ENCODE data around the gene OBSCN.
"Not testable (repeated sequence)": the region's sequence is repeated elsewhere in the genome, so short reads cannot be mapped to it uniquely, and the experiment has no call there.

Gene OBSCN

DNA sequence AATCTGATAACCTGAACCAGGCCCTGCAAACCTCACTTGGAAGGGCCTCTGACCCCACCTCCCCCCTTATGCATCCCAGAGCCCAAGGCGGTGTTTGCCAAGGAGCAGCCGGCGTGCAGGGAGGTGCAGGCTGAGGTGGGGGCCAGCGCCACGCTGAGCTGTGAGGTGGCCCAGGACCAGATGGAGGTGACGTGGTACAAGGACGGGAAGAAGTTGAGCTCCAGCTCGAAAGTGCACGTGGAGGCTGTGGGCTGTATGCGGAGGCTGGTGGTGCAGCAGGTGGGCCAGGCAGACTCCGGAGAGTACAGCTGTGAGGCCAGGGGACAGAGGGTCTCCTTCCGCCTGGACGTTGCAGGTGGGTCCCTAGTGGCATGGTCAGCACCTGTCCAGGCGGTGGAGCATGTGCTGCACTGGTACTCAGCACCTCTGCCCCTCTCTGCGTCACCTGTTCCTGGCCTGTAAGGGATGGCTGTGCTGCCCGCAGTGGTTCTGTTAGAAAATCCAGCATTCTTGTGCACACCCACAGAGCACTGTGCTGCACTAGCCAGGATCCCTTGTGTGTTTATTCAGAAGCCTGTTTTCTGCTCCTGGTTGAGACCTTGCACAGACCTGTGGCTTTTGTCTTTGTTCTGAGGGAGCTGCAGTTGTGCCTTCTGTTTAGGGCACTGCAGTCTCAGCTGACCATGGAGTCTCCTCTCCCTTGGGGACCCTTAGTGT, 11.6 kb downstream of the OBSCN start:
- DNase-seq (ENCODE audit: extremely low read depth, low read depth): no peak
- TF ChIP-seq, protein P1, sequence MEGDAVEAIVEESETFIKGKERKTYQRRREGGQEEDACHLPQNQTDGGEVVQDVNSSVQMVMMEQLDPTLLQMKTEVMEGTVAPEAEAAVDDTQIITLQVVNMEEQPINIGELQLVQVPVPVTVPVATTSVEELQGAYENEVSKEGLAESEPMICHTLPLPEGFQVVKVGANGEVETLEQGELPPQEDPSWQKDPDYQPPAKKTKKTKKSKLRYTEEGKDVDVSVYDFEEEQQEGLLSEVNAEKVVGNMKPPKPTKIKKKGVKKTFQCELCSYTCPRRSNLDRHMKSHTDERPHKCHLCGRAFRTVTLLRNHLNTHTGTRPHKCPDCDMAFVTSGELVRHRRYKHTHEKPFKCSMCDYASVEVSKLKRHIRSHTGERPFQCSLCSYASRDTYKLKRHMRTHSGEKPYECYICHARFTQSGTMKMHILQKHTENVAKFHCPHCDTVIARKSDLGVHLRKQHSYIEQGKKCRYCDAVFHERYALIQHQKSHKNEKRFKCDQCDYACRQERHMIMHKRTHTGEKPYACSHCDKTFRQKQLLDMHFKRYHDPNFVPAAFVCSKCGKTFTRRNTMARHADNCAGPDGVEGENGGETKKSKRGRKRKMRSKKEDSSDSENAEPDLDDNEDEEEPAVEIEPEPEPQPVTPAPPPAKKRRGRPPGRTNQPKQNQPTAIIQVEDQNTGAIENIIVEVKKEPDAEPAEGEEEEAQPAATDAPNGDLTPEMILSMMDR (IDR thresholded peaks at IDR 0.05; ENCODE audit: low read depth, low read length): no peak

DNA sequence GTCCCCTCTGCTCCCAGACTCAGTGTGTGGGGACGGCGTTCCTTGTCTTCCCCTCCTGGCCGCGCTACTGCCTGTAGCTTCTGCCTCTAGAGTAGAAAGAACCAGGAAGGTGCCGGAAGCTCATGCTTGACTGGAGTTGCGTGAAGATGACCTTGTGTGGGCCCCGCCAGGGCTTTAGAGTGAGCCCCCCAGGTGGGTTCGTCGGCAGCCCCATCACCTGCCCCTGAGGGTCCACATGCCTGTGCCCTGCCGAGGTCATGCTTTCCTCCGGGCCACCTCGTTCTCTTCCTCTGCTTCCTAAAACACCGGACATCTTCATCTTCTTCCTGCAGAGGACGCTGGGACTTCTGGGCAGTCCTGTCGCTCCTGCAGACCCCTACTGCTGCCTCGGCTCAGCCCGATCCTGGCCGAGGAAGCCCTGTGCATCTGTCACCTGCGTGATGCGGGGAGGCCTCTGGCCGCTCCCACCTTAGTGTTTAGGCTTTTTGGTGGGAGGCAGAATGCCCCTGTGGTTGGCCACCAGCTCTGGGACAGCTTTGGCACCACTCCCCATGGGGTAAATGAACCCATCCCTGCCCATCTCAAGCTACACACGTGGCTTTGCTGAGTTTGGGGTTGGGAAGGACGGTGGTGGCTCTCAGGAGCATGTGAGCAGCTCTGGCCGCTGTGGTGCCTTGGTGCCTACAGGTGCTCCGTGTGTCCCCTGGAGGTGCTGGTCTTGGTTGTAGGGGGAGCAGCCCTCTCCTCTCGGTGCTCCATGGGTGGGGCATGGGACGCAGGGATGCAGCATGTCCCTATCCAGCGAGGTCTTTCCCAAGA, 12.3 kb downstream of the OBSCN start:
- DNase-seq (ENCODE audit: extremely low read depth, low read depth): no peak
- TF ChIP-seq, protein P1 (IDR thresholded peaks at IDR 0.05; ENCODE audit: low read depth, low read length): no peak

DNA sequence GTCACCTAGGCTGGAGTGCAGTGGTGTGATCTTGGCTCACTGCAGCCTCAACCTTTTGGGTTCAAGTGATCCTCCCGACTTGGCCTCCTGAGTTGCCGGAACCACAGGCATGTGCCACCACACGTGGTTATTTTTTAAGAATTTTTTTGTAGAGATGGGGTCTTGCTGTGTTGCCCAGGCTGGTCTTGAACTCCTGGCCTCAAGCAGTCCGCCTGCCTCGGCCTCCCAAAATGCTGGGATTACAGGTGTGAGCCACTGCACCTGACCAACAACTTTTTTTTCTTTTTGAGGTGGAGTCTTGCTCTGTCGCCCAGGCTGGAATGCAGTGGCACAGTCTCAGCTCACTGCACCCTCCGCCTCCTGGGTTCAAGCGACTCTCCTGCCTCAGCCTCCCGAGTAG, 13.3 kb downstream of the OBSCN start:
- not testable (repeated sequence) for DNase-seq (ENCODE audit: extremely low read depth, low read depth)

DNA sequence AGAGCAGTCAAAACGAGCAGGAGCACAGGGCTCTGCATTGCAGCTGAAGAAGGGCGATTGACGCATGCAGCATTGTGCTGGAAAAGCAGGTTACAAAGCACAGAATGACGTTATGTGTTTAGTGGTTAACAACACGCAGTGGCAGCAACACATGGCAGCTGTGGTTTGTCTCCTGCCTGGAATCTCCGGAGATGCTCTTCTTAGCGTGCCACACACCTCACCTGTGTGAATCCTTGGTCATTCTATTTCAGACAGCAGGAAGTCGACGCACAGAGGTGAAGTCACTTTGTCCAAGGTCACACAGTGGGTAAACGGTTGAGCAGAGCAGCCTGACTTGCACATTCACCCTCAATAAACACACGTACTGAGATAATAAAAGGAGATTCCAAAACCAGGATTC, 14.7 kb downstream of the OBSCN start:
- no peak for DNase-seq (ENCODE audit: extremely low read depth, low read depth)
- TF ChIP-seq, protein P1 (IDR thresholded peaks at IDR 0.05; ENCODE audit: low read depth, low read length): no peak

DNA sequence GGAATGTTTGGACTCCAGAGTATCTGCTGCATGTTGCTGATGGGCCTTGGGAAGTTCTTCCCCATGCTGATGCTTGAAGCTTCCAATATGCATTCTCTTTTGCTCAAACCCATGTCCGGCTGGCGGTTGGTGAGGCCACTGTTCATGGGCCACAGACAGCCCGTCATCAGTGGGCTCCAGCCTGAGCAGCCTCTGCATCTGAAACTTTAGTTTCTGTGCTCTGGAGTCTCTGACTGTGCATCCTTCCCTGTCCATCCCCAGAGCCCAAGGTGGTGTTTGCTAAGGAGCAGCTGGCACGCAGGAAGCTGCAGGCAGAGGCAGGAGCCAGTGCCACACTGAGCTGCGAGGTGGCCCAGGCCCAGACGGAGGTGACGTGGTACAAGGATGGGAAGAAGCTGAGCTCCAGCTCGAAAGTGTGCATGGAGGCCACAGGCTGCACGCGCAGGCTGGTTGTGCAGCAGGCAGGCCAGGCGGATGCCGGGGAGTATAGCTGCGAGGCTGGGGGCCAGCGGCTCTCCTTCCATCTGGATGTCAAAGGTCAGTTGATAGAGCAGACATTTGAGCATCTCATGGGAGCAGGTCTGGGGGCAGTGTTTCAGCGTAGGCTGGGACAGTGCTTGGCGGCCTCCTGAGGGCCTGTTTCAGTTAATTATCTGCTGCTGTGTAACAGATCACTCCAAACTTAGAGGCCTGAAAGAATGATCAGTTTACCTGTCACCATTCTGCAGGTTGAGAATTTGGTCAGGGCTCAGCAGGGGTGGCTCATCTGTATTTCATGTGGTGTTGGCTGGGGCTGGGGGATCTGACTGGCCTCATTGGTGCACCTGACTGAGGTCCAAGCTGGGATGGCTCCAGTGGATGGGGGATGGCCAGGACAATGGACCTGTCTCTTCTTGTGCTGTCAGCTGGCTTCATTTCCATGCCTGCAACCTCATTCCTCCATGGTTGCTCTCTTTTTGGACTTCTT, 16.6 kb downstream of the OBSCN start:
- no peak for DNase-seq (ENCODE audit: extremely low read depth, low read depth)
- TF ChIP-seq, protein P1 (IDR thresholded peaks at IDR 0.05; ENCODE audit: low read depth, low read length): no peak

DNA sequence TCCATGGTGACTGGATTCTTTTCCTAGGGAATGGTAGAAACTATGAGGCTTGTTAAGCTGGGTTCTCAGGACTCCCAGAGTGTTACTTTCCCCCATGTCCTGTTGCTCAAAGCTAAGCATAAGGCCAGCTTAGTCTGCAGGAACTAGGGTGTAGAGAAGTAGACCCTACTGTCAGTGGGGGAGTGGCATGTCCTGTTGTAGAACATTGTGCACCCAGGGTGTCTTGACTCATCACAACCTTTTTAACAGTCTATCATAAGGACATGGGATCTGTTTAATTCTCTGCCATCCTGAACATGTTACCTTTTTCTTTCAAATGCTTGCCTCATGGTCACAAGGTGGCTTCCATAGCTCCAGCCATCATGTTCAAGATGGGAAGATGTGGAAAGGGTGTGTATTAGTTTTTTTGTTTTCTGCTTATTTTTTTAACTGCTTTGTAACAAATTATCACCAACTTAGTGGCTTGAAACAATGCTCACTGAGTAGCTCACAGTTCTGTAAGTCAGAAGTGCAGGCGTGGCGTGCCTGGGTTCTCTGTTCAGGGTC, 17.4 kb downstream of the OBSCN start:
- DNase-seq (ENCODE audit: extremely low read depth, low read depth): no peak
- TF ChIP-seq, protein P1 (IDR thresholded peaks at IDR 0.05; ENCODE audit: low read depth, low read length): no peak

DNA sequence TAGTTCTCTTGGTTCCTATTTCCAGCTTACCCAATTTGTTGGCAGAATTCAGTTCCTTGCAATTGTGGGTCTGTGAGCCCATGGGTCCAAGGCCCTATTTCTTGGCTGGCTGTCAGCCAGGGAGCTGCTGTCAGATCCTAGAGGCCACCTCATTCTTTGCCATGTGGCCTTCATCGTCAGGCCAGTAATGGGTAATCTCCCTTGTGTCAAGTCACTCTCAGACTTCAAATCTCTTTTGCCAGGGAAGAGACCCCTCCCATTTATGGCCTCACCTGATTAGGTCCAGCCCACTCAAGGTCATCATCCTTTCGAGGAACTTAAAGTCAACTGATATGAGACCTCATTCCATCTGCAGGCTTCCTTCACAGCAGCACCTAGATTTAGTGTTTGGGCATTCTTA, 17.9 kb downstream of the OBSCN start:
- TF ChIP-seq, protein P1 (IDR thresholded peaks at IDR 0.05; ENCODE audit: low read depth, low read length): no peak

More for the DNA sequence above, 17.9 kb downstream of the OBSCN start:
- DNase-seq (ENCODE audit: extremely low read depth, low read depth): no peak
